Adipocyte (in vitro differentiated cells): ENCODE data around the gene RTL1.

Experiments
- DNase-seq: peaks from one replicate; pipeline ENCODE4 v3.0.0-alpha.2; 2015; ENCODE audit warnings: low read depth
- H3K27me3 ChIP-seq: replicated peaks from 2 replicates; pipeline ENCODE4 v1.7.0; 2013; ENCODE audit warnings: mild to moderate bottlenecking, low read length, moderate library complexity; ENCODE audit not compliant: control insufficient read depth, insufficient read depth
- H3K36me3 ChIP-seq: 2 replicates; pipeline ENCODE4 v1.7.0; 2013; ENCODE audit warnings: low read length, mild to moderate bottlenecking, moderate library complexity; ENCODE audit not compliant: control insufficient read depth, insufficient read depth, severe bottlenecking
- H3K4me1 ChIP-seq: 2 replicates; pipeline ENCODE4 v1.7.0; 2013; ENCODE audit warnings: mild to moderate bottlenecking, low read length, moderate library complexity; ENCODE audit not compliant: control insufficient read depth, insufficient read depth
- H3K4me3 ChIP-seq: 2 replicates; pipeline ENCODE4 v1.7.0; 2013; ENCODE audit warnings: mild to moderate bottlenecking, low read length, moderate library complexity
- H3K9ac ChIP-seq: 2 replicates; pipeline ENCODE4 v1.7.0; 2013; ENCODE audit warnings: mild to moderate bottlenecking, low read length, moderate library complexity
- H3K9me3 ChIP-seq: 2 replicates; pipeline ENCODE4 v1.7.0; 2013; ENCODE audit warnings: mild to moderate bottlenecking, low read length, moderate library complexity; ENCODE audit not compliant: control insufficient read depth

Gene RTL1

GRCh38 chr14:100879782-100880181 is 23.7 kb downstream of the RTL1 start:
- Histone ChIP-seq H3K36me3 (peaks cover 28% of the 10 kb centered on the region), H3K27me3 (no peaks in the 10 kb centered on the region), H3K9me3 (no peaks in the 10 kb centered on the region), H3K4me1 (no peaks in the 10 kb centered on the region), H3K4me3 (no peak overlapping the region), H3K9ac (no peak overlapping the region)
- DNase-seq = no peak

- Histone ChIP-seq H3K27me3 (no peaks in the 10 kb centered on the region), H3K4me1 (no peaks in the 10 kb centered on the region), H3K4me3 (no peak overlapping the region), H3K9ac (no peak overlapping the region), H3K9me3 (no peaks in the 10 kb centered on the region), H3K36me3 (peaks cover 26% of the 10 kb centered on the region)
- no peak for DNase-seq
Observed at GRCh38 chr14:100879194-100879593, 24.3 kb downstream of the RTL1 start.

- Histone ChIP-seq H3K4me3 (no peak overlapping the region), H3K9me3 (no peaks in the 10 kb centered on the region), H3K4me1 (no peaks in the 10 kb centered on the region), H3K27me3 (no peaks in the 10 kb centered on the region), H3K9ac (no peak overlapping the region), H3K36me3 (peaks cover 19% of the 10 kb centered on the region)
- DNase-seq = no peak
Observed at GRCh38 chr14:100878271-100879146, 25.0 kb downstream of the RTL1 start.

GRCh38 chr14:100875861-100876590 is 27.5 kb downstream of the RTL1 start:
- DNase-seq = no peak
- Histone ChIP-seq H3K4me3 (no peak overlapping the region), H3K27me3 (no peaks in the 10 kb centered on the region), H3K9ac (no peak overlapping the region), H3K36me3 (no peaks in the 10 kb centered on the region), H3K9me3 (no peaks in the 10 kb centered on the region), H3K4me1 (no peaks in the 10 kb centered on the region)

- DNase-seq = no peak
- Histone ChIP-seq H3K36me3 (no peaks in the 10 kb centered on the region), H3K9ac (no peak overlapping the region), H3K4me1 (no peaks in the 10 kb centered on the region), H3K27me3 (no peaks in the 10 kb centered on the region), H3K4me3 (no peak overlapping the region), H3K9me3 (no peaks in the 10 kb centered on the region)
Observed at GRCh38 chr14:100875126-100875525, 28.4 kb downstream of the RTL1 start.

- Histone ChIP-seq H3K9ac (no peak overlapping the region), H3K4me3 (no peak overlapping the region), H3K4me1 (no peaks in the 10 kb centered on the region), H3K27me3 (no peaks in the 10 kb centered on the region), H3K9me3 (no peaks in the 10 kb centered on the region), H3K36me3 (no peaks in the 10 kb centered on the region)
- DNase-seq = no peak
Observed at GRCh38 chr14:100874411-100875091, 29.0 kb downstream of the RTL1 start.

GRCh38 chr14:100874051-100874410 is 29.5 kb downstream of the RTL1 start:
- Histone ChIP-seq H3K9ac (no peak overlapping the region), H3K4me3 (no peak overlapping the region), H3K9me3 (no peaks in the 10 kb centered on the region), H3K4me1 (no peaks in the 10 kb centered on the region), H3K36me3 (no peaks in the 10 kb centered on the region), H3K27me3 (no peaks in the 10 kb centered on the region)
- DNase-seq = no peak

GRCh38 chr14:100873096-100873482 is 30.4 kb downstream of the RTL1 start:
- Histone ChIP-seq H3K9ac (no peak overlapping the region), H3K4me3 (no peak overlapping the region)

GRCh38 chr14:100872259-100873095 is 31.0 kb downstream of the RTL1 start:
- no peaks in the 10 kb centered on the region for H3K27me3 ChIP-seq
- H3K9ac ChIP-seq = no peak overlapping the region
- H3K9me3 ChIP-seq = no peaks in the 10 kb centered on the region
- H3K4me1 ChIP-seq = no peaks in the 10 kb centered on the region
- no peak overlapping the region for H3K4me3 ChIP-seq
- H3K36me3 ChIP-seq = peaks cover 5% of the 10 kb centered on the region
- DNase-seq = no peak

More at GRCh38 chr14:100873096-100873482, 30.4 kb downstream of the RTL1 start:
- DNase-seq = no peak
- Histone ChIP-seq H3K4me1 (no peaks in the 10 kb centered on the region), H3K9me3 (no peaks in the 10 kb centered on the region), H3K27me3 (no peaks in the 10 kb centered on the region), H3K36me3 (peaks cover 5% of the 10 kb centered on the region)

GRCh38 chr14:100871234-100872186 is 32.0 kb downstream of the RTL1 start:
- no peak for DNase-seq
- Histone ChIP-seq H3K27me3 (no peaks in the 10 kb centered on the region), H3K36me3 (peaks cover 5% of the 10 kb centered on the region), H3K9ac (no peak overlapping the region), H3K4me1 (no peaks in the 10 kb centered on the region), H3K9me3 (no peaks in the 10 kb centered on the region), H3K4me3 (no peak overlapping the region)
